ENCODE results near the gene HNRNPCL2.
"Not testable (repeated sequence)": the region's sequence is repeated elsewhere in the genome, so short reads cannot be mapped to it uniquely, and the experiment has no call there.

HNRNPCL2 gene

DNA sequence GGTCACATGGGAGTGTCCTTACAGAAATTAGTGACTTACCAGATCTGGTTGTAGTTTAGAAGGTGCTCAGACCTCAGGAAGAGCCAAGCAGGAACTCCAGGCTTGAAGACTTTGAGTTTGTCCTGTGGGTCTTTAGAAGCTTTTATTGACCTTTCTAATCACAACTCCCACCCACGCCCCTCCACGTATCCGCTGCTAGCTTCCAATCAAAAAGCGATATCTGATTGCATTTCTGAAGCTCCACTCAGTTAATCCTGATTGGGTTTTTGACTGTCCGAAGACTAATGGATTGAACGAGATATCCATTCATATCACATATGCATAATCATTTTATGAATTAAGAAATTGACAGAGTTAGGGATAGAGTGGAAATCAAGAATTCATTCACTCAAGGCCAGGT is at the start of gene HNRNPCL2:
TSS of gene HNRNPCL2 (minus strand) at position 101 of the 400 bp plus-strand sequence. CDS start 454 bp downstream, outside the sequence.
- DNase-seq, result not testable (repeated sequence)

DNA sequence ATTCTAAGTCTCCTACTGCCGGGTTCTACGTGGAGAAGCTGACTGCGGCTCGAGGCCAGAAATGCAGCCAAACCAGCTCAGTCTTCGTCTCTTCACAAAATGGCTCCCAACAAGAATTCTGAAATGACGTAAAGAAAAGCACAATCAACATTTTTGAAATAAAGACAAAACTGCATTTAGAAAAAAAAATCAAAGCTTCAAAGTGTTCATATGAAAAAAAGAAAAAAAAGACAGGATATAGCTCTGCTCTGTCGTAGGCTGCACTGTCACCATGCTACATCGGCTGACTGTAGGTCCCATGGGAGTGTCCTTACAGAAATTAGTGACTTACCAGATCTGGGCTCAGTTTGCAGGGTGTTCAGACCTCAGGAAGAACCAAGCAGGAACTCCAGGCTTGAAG is 48.9 kb upstream of the HNRNPCL2 start, which contains the start of gene HNRNPCL4:
TSS of gene HNRNPCL4 (minus strand) at position 101 of the 400 bp plus-strand sequence. CDS start 164 bp downstream, outside the sequence.
- not testable (repeated sequence) for DNase-seq

DNA sequence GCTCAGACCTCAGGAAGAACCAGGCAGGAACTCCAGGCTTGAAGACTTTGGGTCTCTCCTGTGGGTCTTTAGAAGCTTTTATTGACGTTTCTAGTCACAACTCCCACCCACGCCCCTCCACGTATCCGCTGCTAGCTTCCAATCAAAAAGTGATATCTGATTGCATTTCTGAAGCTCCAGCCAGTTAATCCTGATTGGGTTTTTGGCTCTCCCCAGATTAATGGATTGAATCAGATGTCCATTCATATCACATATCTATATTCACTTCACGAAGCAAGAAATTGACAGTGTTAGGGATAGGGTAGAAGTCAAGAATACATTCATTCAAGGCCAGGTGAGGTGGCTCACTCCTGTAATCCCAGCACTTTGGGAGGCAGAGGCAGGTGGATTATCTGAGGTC is 39.3 kb upstream of the HNRNPCL2 start, which contains the start of gene PRAMEF26:
TSS of gene PRAMEF26 (minus strand) at position 101 of the 400 bp plus-strand sequence. CDS start 2,914 bp downstream, outside the sequence.
- not testable (repeated sequence) for DNase-seq

DNA sequence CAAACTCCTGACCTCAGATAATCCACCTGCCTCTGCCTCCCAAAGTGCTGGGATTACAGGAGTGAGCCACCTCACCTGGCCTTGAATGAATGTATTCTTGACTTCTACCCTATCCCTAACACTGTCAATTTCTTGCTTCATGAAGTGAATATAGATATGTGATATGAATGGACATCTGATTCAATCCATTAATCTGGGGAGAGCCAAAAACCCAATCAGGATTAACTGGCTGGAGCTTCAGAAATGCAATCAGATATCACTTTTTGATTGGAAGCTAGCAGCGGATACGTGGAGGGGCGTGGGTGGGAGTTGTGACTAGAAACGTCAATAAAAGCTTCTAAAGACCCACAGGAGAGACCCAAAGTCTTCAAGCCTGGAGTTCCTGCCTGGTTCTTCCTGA is 46.2 kb downstream of the HNRNPCL2 start, which contains the start of gene PRAMEF25:
TSS of gene PRAMEF25 (plus strand) at position 301 of the 400 bp plus-strand sequence. CDS start 2,920 bp downstream, outside the sequence.
- DNase-seq, result not testable (repeated sequence)
